ENCODE results near the gene CHST3. TPM values are rescaled to one million over a fixed set of nuclear protein-coding genes. Genes with fewer than 3 reads are reported as not detected.
"Not testable (repeated sequence)": the region's sequence is repeated elsewhere in the genome, so short reads cannot be mapped to it uniquely, and the experiment has no call there.

CHST3 gene
- total RNA-seq, 1 donor from 2014 or later: not detected

DNA sequence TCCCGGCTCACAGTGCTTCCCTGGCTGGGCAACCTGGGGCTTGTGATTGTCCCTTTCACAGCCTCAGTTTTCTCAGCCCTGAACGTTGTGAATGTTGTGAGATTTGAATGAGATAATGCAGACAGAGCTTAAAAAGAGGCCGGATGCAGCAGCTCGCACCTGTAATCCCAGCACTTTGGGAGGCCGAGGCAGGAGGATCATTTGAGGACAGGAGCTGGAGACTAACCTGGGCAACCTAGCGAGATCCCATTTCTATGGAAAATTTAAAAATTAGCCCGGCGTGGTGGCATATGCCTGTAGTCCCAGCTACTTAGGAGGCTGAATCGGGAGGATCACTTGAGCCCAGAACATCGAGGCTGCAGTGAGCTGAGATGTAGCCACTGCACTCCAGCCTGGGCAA, 67.5 kb downstream of the CHST3 start:
- intact Hi-C loops (cut with micrococcal nuclease): no loop called here
- H3K27ac Mint-ChIP-seq: no peak overlapping the region
- DNase-seq: no peak
- ChIA-PET CTCF (interaction anchor here (1.7 kb wide), 1 partner anchor 17 kb away, joined by 7 read pairs; no protein-coding TSS in a partner anchor), POLR2A (no interaction called here)
- H3K4me1 Mint-ChIP-seq: no peaks in the 10 kb centered on the region
- H3K4me3 Mint-ChIP-seq: no peak overlapping the region
- no peaks in the 10 kb centered on the region for H3K9me3 Mint-ChIP-seq
- no peaks in the 10 kb centered on the region for H3K36me3 Mint-ChIP-seq (ENCODE audit: low read depth)
- ATAC-seq (ENCODE audit: low read depth): no peak
- TF ChIP-seq, protein P1, sequence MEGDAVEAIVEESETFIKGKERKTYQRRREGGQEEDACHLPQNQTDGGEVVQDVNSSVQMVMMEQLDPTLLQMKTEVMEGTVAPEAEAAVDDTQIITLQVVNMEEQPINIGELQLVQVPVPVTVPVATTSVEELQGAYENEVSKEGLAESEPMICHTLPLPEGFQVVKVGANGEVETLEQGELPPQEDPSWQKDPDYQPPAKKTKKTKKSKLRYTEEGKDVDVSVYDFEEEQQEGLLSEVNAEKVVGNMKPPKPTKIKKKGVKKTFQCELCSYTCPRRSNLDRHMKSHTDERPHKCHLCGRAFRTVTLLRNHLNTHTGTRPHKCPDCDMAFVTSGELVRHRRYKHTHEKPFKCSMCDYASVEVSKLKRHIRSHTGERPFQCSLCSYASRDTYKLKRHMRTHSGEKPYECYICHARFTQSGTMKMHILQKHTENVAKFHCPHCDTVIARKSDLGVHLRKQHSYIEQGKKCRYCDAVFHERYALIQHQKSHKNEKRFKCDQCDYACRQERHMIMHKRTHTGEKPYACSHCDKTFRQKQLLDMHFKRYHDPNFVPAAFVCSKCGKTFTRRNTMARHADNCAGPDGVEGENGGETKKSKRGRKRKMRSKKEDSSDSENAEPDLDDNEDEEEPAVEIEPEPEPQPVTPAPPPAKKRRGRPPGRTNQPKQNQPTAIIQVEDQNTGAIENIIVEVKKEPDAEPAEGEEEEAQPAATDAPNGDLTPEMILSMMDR (IDR thresholded peaks at IDR 0.05): no peak
- peaks cover 17% of the 10 kb centered on the region for H3K27me3 Mint-ChIP-seq

DNA sequence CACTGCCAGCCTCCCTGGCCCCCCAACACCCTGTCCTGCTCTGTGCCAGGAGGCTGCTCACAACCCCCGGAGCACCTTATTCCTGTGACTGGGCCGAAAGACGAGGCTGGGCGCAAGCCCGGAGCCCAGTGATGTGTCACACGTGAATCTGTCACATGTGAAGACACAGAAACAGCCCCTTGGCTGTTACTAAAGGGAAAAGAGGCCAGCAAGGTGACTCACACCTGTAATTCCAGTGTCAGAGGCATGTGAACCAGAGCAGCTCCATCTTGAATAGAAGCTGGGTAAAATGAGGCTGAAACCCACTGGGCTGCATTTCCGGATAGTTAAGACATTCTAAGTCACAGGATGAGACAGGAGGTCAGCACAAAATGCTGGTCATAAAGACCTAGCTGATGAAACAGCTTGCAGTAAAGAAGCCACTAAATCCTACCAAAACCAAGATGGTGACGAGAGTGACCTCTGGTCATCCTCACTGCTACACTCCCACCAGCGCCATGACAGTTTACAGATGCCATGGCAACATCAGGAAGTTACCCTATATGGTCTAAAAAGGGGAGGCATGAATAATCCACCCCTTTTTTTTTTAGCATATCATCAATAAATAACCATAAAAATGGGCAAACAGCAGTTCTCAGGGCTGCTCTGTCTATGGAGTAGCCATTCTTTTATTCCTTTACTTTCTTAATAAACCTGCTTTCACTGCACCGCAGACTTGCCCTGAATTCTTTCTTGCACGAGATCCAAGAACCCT, 68.4 kb downstream of the CHST3 start:
- H3K27ac Mint-ChIP-seq; POLR2A ChIA-PET; H3K4me1 Mint-ChIP-seq; H3K36me3 Mint-ChIP-seq (ENCODE audit: low read depth); ATAC-seq (ENCODE audit: low read depth); H3K4me3 Mint-ChIP-seq; DNase-seq; intact Hi-C loops (cut with micrococcal nuclease); H3K9me3 Mint-ChIP-seq: not testable (repeated sequence)
- H3K27me3 Mint-ChIP-seq: peaks cover 14% of the 10 kb centered on the region
- CTCF ChIA-PET: interaction anchor here (1.7 kb wide), 1 partner anchor 16 kb away, joined by 7 read pairs; no protein-coding TSS in a partner anchor

DNA sequence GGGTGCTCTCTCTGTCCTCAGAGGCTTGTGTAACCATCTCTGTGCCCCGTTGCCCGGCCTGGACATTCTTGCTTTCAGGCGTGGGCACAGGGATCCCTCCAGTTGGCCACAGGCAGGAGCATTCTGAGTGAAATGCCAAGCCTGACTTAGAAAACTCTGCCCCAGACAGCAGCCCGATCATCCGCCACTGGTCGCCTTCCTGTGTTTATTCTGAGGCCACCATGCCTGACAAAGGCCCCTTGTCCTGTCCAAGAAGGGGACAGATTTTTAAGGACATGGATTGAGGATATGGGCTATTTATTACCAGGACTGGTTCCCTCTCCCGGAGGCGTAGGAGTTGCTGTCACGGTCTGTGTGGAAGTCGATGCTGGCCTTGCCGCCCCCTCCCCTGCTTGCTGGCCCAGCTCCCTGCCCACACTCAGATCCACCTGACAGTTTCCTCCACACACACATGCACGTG, 69.9 kb downstream of the CHST3 start:
- Mint-ChIP-seq H3K4me3 (no peak overlapping the region), H3K9me3 (no peaks in the 10 kb centered on the region), H3K4me1 (no peaks in the 10 kb centered on the region), H3K27ac (no peak overlapping the region), H3K27me3 (peaks cover 5% of the 10 kb centered on the region), H3K36me3 (ENCODE audit: low read depth) (no peaks in the 10 kb centered on the region)
- DNase-seq: no peak
- intact Hi-C loops (cut with micrococcal nuclease): no loop called here
- no peak for ATAC-seq (ENCODE audit: low read depth)
- TF ChIP-seq, protein P1 (IDR thresholded peaks at IDR 0.05): no peak
- ChIA-PET POLR2A (no interaction called here), CTCF (no interaction called here)

DNA sequence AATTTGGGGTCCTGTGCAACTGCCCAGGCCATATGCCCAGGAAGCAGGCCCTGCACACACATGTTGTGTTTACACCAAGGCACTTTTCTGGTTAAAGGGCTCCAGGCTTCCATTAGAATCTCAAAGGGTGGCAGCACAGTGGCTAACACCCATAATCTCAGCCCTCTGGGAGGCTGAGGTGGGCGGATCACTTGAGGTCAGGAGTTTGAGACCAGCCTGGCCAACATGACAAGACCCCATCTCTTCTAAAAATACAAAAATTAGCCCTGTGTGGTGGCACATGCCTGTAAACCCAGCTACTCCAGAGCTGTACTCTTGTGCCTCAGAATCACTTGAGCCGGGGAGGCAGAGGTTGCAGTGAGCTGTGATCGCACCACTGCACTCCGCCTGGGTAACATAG, 70.6 kb downstream of the CHST3 start:
- no peaks in the 10 kb centered on the region for H3K4me1 Mint-ChIP-seq
- peaks cover 5% of the 10 kb centered on the region for H3K27me3 Mint-ChIP-seq
- POLR2A ChIA-PET: no interaction called here
- no peak for DNase-seq
- H3K9me3 Mint-ChIP-seq: no peaks in the 10 kb centered on the region
- CTCF ChIA-PET: interaction anchor here (1.4 kb wide), 1 partner anchor 14 kb away, joined by 3 read pairs; no protein-coding TSS in a partner anchor
- no peak overlapping the region for H3K27ac Mint-ChIP-seq
- H3K4me3 Mint-ChIP-seq: no peak overlapping the region
- no peaks in the 10 kb centered on the region for H3K36me3 Mint-ChIP-seq (ENCODE audit: low read depth)
- TF ChIP-seq, protein P1 (IDR thresholded peaks at IDR 0.05): no peak
- intact Hi-C loops (cut with micrococcal nuclease): no loop called here
- no peak for ATAC-seq (ENCODE audit: low read depth)

DNA sequence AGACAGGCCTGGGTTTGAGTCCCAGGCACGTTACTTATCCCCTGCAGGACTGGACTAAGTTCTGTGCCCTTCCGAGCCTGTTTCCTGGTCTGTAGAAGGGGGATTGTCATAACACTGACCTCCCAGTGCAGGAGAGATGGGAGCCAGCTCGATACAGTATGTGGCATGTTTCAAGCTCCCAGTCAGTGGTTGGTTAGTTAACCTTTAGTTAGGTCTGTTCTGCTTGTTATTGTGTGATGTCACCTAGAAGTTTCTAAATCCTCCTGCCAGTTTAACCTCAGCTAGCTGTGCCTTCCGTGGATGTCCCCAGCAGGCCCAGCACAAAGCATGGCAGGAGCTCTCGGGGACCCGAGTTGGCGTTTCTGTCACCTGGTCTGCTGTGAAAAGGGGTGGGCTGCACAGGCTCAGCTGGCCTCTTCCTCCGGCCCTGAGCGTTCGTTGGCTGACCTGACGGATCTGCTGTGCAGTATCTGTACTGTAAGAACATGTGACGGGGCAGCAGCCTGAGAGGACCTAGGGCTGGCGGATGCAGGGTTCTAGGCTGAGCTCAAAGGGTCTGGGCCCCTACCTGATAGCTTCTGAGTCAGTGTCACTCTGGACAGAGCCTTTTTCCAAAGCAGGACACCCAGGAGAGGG, 71.2 kb downstream of the CHST3 start:
- H3K27me3 Mint-ChIP-seq: peaks cover 5% of the 10 kb centered on the region
- no peak overlapping the region for H3K27ac Mint-ChIP-seq
- H3K4me1 Mint-ChIP-seq: no peaks in the 10 kb centered on the region
- TF ChIP-seq, protein P1 (IDR thresholded peaks at IDR 0.05): no peak
- H3K4me3 Mint-ChIP-seq: no peak overlapping the region
- DNase-seq (no peak), ATAC-seq (ENCODE audit: low read depth) (no peak)
- H3K36me3 Mint-ChIP-seq (ENCODE audit: low read depth): no peaks in the 10 kb centered on the region
- POLR2A ChIA-PET: no interaction called here
- intact Hi-C loops (cut with micrococcal nuclease): no loop called here
- no peaks in the 10 kb centered on the region for H3K9me3 Mint-ChIP-seq
- CTCF ChIA-PET: interaction anchor here (1.4 kb wide), 1 partner anchor 13 kb away, joined by 3 read pairs; no protein-coding TSS in a partner anchor
